Medulla oblongata (tissue), 1 donor: ENCODE results near the gene RSBN1.
"Not testable (repeated sequence)": the region's sequence is repeated elsewhere in the genome, so short reads cannot be mapped to it uniquely, and the experiment has no call there.

Source experiments
- DNase-seq: peaks from one replicate; pipeline ENCODE4 v3.0.0-alpha.2; 2015; ENCODE audit errors: extremely low spot score

The RSBN1 gene

GRCh38 chr1:113782406-113782805 lies 29.9 kb downstream of the RSBN1 start:
- no peak for DNase-seq

- no peak for DNase-seq
These were observed 31.7 kb downstream of the RSBN1 start for GRCh38 chr1:113780374-113781146.

- no peak for DNase-seq
These were observed 32.7 kb downstream of the RSBN1 start for GRCh38 chr1:113779542-113779941.

DNA sequence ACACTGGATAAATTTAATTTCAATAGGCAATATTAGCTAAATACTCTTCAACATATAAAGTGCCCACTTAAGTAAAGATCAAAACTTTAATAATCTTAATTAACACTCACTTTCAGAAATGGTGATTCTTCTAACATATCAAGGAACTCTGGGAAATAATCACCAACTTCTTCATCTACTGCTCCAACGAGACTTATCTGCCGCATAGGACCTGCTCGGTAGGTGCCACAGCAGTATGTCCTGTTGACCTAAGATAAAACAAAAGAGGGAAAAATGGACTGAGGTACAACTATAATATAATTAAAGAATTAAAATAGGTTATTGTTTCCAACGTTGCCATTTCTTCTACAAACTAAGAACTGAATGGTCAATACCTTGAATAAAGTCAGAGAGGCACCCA lies 34.7 kb downstream of the RSBN1 start:
- no peak for DNase-seq

DNA sequence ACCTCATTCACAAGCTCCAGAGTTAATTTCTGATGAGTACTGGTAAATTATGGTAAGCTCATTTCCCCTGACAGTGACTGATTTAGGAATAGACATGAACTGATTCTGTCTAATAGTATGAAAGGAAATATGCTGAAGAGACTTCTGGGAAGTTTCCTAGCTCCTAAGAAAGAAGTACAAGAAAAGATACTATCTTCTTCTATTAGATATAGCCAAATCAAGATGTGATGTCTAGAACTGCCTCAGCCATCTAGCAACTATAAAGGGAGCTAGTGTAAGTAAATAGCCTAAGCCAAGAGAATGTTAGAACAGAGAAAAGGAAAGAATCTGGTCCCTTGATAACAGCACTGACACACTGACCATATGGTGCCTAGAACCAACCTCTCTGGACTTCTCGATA lies 42.2 kb downstream of the RSBN1 start:
- no peak for DNase-seq

- DNase-seq = no peak
These were observed 42.7 kb downstream of the RSBN1 start for GRCh38 chr1:113769601-113769970.

- DNase-seq = no peak
These were observed 43.2 kb downstream of the RSBN1 start for GRCh38 chr1:113768916-113769600.

- no peak for DNase-seq
These were observed 46.7 kb downstream of the RSBN1 start for GRCh38 chr1:113765306-113766230.

DNA sequence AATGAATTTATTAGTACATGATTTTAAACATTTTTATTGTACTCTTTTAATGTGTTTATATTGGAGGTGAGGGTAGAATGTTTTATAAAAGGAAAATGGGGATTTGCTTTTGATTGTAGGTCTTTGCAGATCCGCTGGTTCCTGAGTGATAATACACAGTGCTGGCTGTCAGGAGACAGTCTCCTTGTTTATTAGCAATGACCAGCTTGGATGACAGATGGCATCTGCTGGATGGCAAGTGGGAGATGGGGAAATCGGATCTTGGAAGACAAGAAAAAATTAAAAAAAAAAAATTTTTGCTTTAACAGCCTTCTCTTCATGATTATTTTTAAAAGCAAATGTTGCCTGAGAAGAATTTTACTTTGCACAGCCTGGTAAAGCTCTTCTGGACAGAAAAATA lies 48.6 kb downstream of the RSBN1 start:
- DNase-seq = no peak

DNA sequence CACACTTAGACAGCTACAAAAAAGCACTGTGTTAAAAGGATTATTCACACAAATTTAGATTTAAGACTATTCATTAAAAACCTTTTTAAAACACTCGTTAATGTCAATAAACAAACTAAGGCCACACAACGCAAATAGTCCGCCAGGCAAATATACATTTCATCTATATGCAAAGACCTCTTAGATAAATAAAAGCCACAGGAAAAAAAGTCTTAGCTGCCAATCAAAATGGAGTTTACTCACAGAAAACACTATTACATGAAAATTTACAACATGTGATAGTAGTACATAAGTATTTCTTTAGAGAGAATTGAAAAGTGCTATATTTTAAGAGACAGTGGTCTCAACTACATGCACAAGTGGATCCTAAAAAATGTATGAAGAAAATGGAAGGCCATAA lies 50.3 kb downstream of the RSBN1 start:
- no peak for DNase-seq

DNA sequence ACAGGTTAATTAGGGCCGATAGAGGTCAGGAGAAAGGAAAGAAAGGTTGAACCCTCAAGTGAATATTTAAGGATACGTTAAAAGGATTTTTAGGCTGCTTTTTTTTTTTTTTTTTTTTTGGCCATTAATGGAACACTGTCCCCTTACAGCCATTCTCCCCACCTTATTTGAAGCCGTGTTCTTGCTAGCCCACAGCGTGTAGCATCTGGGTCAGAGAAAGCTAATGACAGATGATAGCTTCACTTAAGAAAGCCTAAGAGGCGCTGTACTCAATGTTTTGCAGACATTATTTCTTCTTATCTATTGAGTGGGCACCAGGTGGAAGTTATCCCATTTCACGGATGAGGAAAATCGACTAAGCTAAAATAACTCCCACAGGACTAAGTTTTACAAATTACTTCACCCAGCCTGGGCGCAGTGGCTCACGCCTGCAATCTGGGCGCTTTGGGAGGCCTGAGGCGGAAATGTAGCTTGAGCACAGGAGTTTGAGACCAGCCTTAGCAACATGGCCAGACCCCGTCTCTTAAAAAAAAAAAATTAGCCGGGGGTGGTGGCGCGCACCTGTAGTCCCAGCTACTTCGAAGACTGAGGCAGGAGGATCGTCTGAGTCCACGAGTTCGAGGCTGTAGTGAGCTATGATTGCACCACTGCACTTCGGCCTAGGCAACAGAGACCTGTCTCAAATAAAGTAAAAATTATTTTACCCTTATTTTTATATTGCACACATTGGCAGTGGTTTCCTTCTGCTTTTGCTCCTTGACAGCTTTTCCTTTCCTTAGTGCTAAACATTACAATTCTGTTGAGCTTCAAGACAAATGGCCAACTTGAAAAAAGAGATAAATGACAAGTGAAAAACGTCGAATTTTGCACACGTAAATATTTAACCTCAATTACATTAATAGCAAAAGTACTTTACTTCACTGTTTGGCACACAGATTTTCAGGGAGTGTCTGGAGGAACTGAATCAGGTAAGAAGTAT lies 51.9 kb downstream of the RSBN1 start:
- no peak for DNase-seq

GRCh38 chr1:113759333-113760101 lies 52.8 kb downstream of the RSBN1 start, which contains the start of gene PHTF1:
Gene PHTF1, minus strand, starts transcription at chr1:113759486. Its CDS starts 783 bp downstream, at chr1:113758703.
- peak; percentile 84 for DNase-seq

- peak; percentile 61 for DNase-seq
These were observed 53.5 kb downstream of the RSBN1 start for GRCh38 chr1:113758631-113759332.

- DNase-seq = no peak
These were observed 55.8 kb downstream of the RSBN1 start for GRCh38 chr1:113756461-113756860.

DNA sequence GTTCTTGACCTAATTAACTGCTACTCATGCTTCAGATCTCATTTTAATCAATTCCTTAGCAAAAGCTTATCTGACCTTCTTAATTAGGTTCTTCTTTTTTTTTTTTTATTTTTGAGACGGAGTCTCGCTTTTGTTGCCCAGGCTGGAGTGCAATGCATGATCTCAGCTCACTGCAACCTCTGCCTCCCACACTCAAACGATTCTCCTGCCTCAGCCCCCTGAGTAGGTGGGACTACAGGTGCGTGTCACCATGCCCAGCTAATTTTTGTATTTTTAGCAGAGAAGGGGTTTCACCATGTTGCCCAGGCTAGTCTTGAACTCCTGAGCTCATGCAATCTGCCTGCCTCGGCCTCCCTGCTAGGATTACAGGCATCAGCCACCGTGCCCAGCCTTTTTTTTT lies 58.9 kb downstream of the RSBN1 start:
- DNase-seq = not testable (repeated sequence)

GRCh38 chr1:113751516-113751915 lies 60.8 kb downstream of the RSBN1 start:
- DNase-seq = no peak

DNA sequence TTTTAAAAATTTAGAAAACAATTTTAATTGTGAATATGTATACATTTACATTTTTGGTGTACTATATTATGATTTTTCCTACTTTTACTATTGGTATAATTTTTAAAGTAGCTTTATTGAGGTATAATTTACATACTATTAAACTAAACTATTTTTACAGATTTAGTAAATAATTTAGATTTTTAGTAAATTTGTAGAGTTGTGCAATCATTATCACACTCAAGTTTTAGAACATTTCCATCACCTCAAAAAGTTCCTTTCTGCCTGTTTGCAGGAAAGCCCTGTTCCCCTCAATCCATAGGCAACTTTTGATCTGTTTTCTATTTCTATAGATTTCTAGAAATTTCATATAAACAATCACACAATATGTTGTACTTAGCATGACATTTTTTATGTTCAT lies 61.2 kb downstream of the RSBN1 start:
- DNase-seq = no peak

DNA sequence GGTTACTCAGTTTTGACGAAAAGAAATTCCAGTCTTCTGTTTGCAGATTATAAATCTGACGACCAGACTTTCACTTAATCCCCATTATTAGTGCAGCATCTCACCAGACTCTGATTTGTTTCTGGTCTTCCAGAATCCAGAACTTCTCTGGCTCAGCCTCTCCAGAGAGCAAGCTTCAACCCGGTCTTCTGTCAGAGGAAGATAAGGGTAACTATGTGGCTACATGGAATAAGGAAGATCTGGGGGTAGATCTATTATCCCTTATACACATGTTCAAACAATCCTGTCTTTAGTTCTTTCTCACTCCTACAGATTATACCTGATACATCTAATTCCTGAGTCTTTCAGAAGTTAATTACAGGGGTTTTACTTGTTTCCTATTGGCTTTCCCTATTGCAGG lies 62.9 kb downstream of the RSBN1 start:
- DNase-seq = no peak

DNA sequence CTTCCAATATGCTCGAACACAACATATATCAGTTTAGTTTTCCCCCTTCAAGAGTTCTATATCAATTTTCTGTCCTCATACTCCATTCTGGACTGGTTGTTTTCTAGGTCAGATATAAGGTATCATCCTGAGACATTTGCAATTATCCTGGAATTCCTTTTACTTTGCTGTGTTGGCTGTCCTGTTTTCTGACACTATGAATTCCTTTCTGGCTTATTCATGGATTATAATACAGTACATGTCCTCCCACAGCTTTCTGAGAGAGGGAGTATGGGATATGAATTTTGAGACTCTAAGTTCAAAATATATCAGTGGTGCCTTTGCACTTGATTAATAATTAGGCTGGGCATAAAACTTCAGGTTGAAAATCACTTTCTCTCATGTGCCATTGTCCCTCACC lies 64.9 kb downstream of the RSBN1 start:
- no peak for DNase-seq

GRCh38 chr1:113745425-113745824 lies 66.9 kb downstream of the RSBN1 start:
- no peak for DNase-seq
